CD14-positive monocyte (primary cell): ENCODE measurements around the gene NPAS3. TPM values are rescaled to one million over a fixed set of nuclear protein-coding genes. Genes with fewer than 3 reads are reported as not detected.

Experiments used
- DNase-seq, 3 donors: peaks; one replicate each; pipeline ENCODE4 v3.0.0-alpha.2; 2011 to 2022
- H2AFZ ChIP-seq: 2 replicates; pipeline ENCODE4 v1.6.0; 2012; ENCODE audit warnings: mild to moderate bottlenecking, low read depth, low read length, inconsistent platforms; ENCODE audit not compliant: insufficient read depth, poor library complexity, severe bottlenecking
- H3K27ac ChIP-seq, 2 donors: 1 replicate in 1 of 2; 2 replicates in 1 of 2; pipeline ENCODE4 v1.5.1; 2012 to 2013; ENCODE audit warnings: low read length in 2 of 2, control low read depth in 1 of 2, inconsistent platforms in 1 of 2, low read depth in 1 of 2, mild to moderate bottlenecking in 1 of 2
- H3K27me3 ChIP-seq, 2 donors: one replicate each; pipeline versions ENCODE4 v1.6.0 to v1.6.1; 2011 to 2013; ENCODE audit warnings: low read length in 2 of 2; ENCODE audit not compliant: control insufficient read depth in 2 of 2, insufficient read depth in 2 of 2
- H3K36me3 ChIP-seq, 2 donors: replicated peaks in 1 of 2; 1 replicate in 1 of 2; 2 replicates in 1 of 2; pipeline versions ENCODE4 v1.5.1 to v1.6.1; 2012 to 2013; ENCODE audit warnings: low read length in 2 of 2, control low read depth in 1 of 2, inconsistent platforms in 1 of 2, mild to moderate bottlenecking in 1 of 2; ENCODE audit not compliant: insufficient read depth in 2 of 2, control insufficient read depth in 1 of 2
- H3K4me1 ChIP-seq, 2 donors: 1 replicate in 1 of 2; 2 replicates in 1 of 2; pipeline versions ENCODE4 v1.5.1 to v1.6.1; 2012 to 2013; ENCODE audit warnings: low read length in 2 of 2, control low read depth in 1 of 2, inconsistent platforms in 1 of 2, mild to moderate bottlenecking in 1 of 2, moderate library complexity in 1 of 2; ENCODE audit not compliant: insufficient read depth in 2 of 2, control insufficient read depth in 1 of 2
- H3K4me2 ChIP-seq: replicated peaks from 2 replicates; pipeline ENCODE3; 2012; ENCODE audit warnings: low read length, moderate library complexity, mild to moderate bottlenecking; ENCODE audit not compliant: poor library complexity, severe bottlenecking; ENCODE audit errors: extremely low read depth
- H3K4me3 ChIP-seq, 3 experiments: fragments of 200-600 bp in 1 of 3; sonication (generic) in 1 of 3; replicated peaks in 1 of 3; 1 replicate in 2 of 3; 2 replicates in 1 of 3; pipeline ENCODE4 v1.5.1; 2011 to 2013; ENCODE audit warnings: low read length in 3 of 3, mild to moderate bottlenecking in 3 of 3, control low read depth in 2 of 3, low read depth in 2 of 3, inconsistent platforms in 1 of 3, moderate library complexity in 1 of 3
- H3K79me2 ChIP-seq: 2 replicates; pipeline ENCODE4 v1.6.0; 2012; ENCODE audit warnings: mild to moderate bottlenecking, control low read depth, inconsistent platforms, low read length, moderate library complexity; ENCODE audit not compliant: insufficient read depth
- H3K9ac ChIP-seq: 2 replicates; pipeline ENCODE4 v1.6.0; 2017; ENCODE audit warnings: low read length, mild to moderate bottlenecking; ENCODE audit not compliant: insufficient read depth, poor library complexity, severe bottlenecking
- H3K9me3 ChIP-seq, 2 donors: replicated peaks in 1 of 2; 1 replicate in 1 of 2; 2 replicates in 1 of 2; pipeline versions ENCODE4 v1.5.1 to v1.6.1; 2012 to 2013; ENCODE audit warnings: low read length in 2 of 2, control low read depth in 1 of 2; ENCODE audit not compliant: control insufficient read depth in 1 of 2, insufficient read depth in 1 of 2
- H4K20me1 ChIP-seq: 2 replicates; pipeline ENCODE4 v1.6.0; 2012; ENCODE audit warnings: mild to moderate bottlenecking, low read length, control low read depth, moderate library complexity; ENCODE audit not compliant: insufficient read depth
- H3K27ac Mint-ChIP-seq, 7 donors: one replicate each; pipeline ENCODE4 v1.8.0; 2020; ENCODE audit warnings: mild to moderate bottlenecking in 7 of 7, mixed read lengths in 7 of 7, moderate library complexity in 6 of 7, inconsistent platforms in 2 of 7
- H3K27me3 Mint-ChIP-seq, 3 donors: one replicate each; pipeline ENCODE4 v1.8.0; 2021 to 2022; ENCODE audit warnings: low read depth in 3 of 3, mild to moderate bottlenecking in 3 of 3, mixed read lengths in 3 of 3, moderate library complexity in 3 of 3, inconsistent platforms in 1 of 3
- H3K36me3 Mint-ChIP-seq, 2 donors: one replicate each; pipeline ENCODE4 v1.8.0; 2020; ENCODE audit warnings: mixed read lengths in 2 of 2, inconsistent platforms in 1 of 2, mild to moderate bottlenecking in 1 of 2
- H3K4me1 Mint-ChIP-seq: one replicate; pipeline ENCODE4 v1.8.0; 2020; ENCODE audit warnings: mild to moderate bottlenecking, mixed read lengths
- H3K4me3 Mint-ChIP-seq, 2 donors: one replicate each; pipeline ENCODE4 v1.8.0; 2020; ENCODE audit warnings: mild to moderate bottlenecking in 2 of 2, mixed read lengths in 2 of 2, moderate library complexity in 1 of 2
- H3K9me3 Mint-ChIP-seq, 7 donors: one replicate each; pipeline ENCODE4 v1.8.0; 2020 to 2022; ENCODE audit warnings: mixed read lengths in 7 of 7, mild to moderate bottlenecking in 6 of 7, moderate library complexity in 6 of 7, inconsistent platforms in 2 of 7
- WGBS: methylation state at CpG from one replicate; pipeline ENCODE4 v1.1.5; 2013; ENCODE audit warnings: missing lambda C conversion rate; ENCODE audit not compliant: insufficient coverage; 5-methylcytosine and 5-hydroxymethylcytosine counted together
- intact Hi-C, 2 donors: fragments of 100-400 bp; cut with micrococcal nuclease; formaldehyde crosslinking; loops; one replicate each; pipeline versions ENCODE4 v1.15.0 to v1.15.1; 2023
- polyA plus RNA-seq, 3 donors: library from polyadenylated mRNA; depleted of rRNA in 1 of 3; unstranded in 2 of 3; stranded (reverse) in 1 of 3; fragments of 300-500 nt in 2 of 3; fragments of >200 nt in 1 of 3; fragmentation: Illumina TruSeq in 2 of 3; gene quantifications; 1 replicate in 2 of 3; 2 replicates in 1 of 3; pipeline ENCODE4 v1.2.3, GENCODE V29; 2012 to 2021
- TF ChIP-seq, protein P1 (sequence below): fragments of 200-600 bp; IDR thresholded peaks from one replicate; pipeline ENCODE4 v1.8.0; 2022; ENCODE audit warnings: antibody characterized with exemption, mild to moderate bottlenecking

NPAS3 gene
- polyA plus RNA-seq, 3 donors = not detected

DNA sequence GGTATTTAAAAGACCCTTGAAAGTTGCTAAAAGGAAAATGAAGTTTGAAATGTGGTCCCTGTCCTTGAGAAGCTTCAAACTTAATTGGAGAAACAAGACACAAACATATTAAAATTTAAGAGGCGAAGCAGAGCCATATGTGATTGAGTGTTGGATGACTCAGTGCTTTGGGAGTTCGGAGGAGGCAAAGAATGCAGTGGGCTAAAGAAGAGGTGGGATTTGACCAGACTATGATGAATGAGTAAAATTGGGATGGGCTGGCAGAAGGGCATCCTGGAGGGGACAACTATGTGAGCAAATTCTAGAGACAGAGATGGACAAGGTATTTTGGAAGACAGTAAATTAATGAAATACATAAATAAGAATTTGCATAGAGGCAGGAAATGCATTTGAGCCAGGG lies 653.6 kb downstream of the NPAS3 start:
- WGBS = 92% methylated on average over 2 of the region's 2 CpGs
- no peak overlapping the region for H3K27ac Mint-ChIP-seq
- no peaks in the 10 kb centered on the region for H3K36me3 Mint-ChIP-seq
- DNase-seq = no peak
- no peaks in the 10 kb centered on the region for H3K79me2 ChIP-seq
- H3K9ac ChIP-seq = no peak overlapping the region
- H3K27me3 Mint-ChIP-seq = no peaks in the 10 kb centered on the region
- no peaks in the 10 kb centered on the region for H4K20me1 ChIP-seq
- no peaks in the 10 kb centered on the region for H3K9me3 ChIP-seq
- H3K27me3 ChIP-seq = no peaks in the 10 kb centered on the region
- no peak overlapping the region for H3K4me2 ChIP-seq
- H3K36me3 ChIP-seq = no peaks in the 10 kb centered on the region
- no peak overlapping the region for H2AFZ ChIP-seq
- no peak overlapping the region for H3K27ac ChIP-seq
- intact Hi-C loops = no loop called here
- TF ChIP-seq, protein P1, sequence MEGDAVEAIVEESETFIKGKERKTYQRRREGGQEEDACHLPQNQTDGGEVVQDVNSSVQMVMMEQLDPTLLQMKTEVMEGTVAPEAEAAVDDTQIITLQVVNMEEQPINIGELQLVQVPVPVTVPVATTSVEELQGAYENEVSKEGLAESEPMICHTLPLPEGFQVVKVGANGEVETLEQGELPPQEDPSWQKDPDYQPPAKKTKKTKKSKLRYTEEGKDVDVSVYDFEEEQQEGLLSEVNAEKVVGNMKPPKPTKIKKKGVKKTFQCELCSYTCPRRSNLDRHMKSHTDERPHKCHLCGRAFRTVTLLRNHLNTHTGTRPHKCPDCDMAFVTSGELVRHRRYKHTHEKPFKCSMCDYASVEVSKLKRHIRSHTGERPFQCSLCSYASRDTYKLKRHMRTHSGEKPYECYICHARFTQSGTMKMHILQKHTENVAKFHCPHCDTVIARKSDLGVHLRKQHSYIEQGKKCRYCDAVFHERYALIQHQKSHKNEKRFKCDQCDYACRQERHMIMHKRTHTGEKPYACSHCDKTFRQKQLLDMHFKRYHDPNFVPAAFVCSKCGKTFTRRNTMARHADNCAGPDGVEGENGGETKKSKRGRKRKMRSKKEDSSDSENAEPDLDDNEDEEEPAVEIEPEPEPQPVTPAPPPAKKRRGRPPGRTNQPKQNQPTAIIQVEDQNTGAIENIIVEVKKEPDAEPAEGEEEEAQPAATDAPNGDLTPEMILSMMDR = no peak
- no peak overlapping the region for H3K4me3 Mint-ChIP-seq
- H3K4me1 Mint-ChIP-seq = no peaks in the 10 kb centered on the region
- H3K4me3 ChIP-seq = no peak overlapping the region
- H3K4me1 ChIP-seq = no peaks in the 10 kb centered on the region
- H3K9me3 Mint-ChIP-seq = peaks cover 0 to 3% (median 0%) of the 10 kb centered on the region in 7 donors

DNA sequence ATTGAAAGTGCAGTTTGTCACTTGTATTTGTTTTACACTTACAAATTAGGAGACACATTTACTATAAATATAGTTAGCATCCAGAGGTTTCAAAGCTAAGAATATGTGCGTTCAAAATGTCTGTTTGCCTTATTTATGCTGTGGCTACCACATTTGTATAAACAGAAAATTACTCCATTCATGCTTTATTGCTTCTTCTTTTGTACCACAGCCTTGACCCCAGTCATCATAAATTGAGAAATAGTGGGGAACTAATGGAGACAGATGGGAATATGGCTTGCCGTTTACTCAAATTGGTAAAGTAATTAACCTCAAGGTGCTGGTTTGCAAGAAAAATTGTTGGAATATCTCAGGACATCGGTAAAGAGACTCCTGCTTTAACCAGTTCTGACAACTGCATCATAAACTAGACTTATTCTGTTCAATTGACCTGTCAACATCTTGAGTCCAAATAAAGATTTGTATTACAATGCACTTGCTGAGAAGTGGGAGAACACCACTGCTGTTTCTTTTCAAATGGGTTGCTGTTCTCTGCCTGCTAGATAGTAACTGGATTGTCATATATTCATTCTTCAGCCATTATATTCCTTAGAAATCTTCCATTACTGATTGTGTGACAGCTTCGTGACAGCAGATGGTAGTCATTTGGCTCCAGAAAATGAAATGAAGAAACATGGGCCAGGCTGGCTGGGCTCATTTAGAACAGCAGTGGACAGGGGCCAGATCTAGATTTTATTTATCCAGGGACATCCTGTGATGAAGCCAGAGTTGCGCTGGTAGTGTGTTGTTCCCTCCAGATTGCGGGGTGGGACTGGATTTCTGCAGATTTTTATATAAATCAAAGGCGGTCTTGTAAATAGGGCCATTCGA lies 657.8 kb downstream of the NPAS3 start:
- Mint-ChIP-seq H3K4me3 (no peak overlapping the region), H3K36me3 (no peaks in the 10 kb centered on the region), H3K9me3 (peaks cover 0 to 3% (median 0%) of the 10 kb centered on the region in 7 donors), H3K27ac (no peak overlapping the region), H3K4me1 (no peaks in the 10 kb centered on the region), H3K27me3 (no peaks in the 10 kb centered on the region)
- no peak overlapping the region for H2AFZ ChIP-seq
- TF ChIP-seq, protein P1 = no peak
- no peaks in the 10 kb centered on the region for H4K20me1 ChIP-seq
- no peaks in the 10 kb centered on the region for H3K36me3 ChIP-seq
- H3K27ac ChIP-seq = no peak overlapping the region
- H3K27me3 ChIP-seq = no peaks in the 10 kb centered on the region
- no peak for DNase-seq
- H3K4me3 ChIP-seq = no peak overlapping the region
- intact Hi-C loops = no loop called here
- WGBS = 100% methylated on average over 2 of the region's 8 CpGs
- no peaks in the 10 kb centered on the region for H3K4me1 ChIP-seq
- H3K9me3 ChIP-seq = no peaks in the 10 kb centered on the region
- no peak overlapping the region for H3K9ac ChIP-seq
- H3K79me2 ChIP-seq = no peaks in the 10 kb centered on the region
- H3K4me2 ChIP-seq = no peak overlapping the region
